Peyer's patch (tissue), 4 donors: ENCODE measurements around the gene DNPH1. TPM values are rescaled to one million over a fixed set of nuclear protein-coding genes. Genes with fewer than 3 reads are reported as not detected.

ENCODE experiments used
- DNase-seq, 3 donors: peaks; one replicate each; pipeline ENCODE4 v3.0.0-alpha.2; 2017 to 2019
- H3K27ac ChIP-seq, 4 donors: fragments of 200-600 bp; sonication (generic); one replicate each; pipeline ENCODE4 v1.5.1; 2016 to 2019
- H3K27me3 ChIP-seq, 2 donors: fragments of 200-600 bp; sonication (generic); one replicate each; pipeline ENCODE4 v1.5.1; 2019
- H3K36me3 ChIP-seq, 3 donors: fragments of 200-600 bp; sonication (generic); one replicate each; pipeline ENCODE4 v1.5.1; 2016 to 2019
- H3K4me1 ChIP-seq, 4 donors: fragments of 200-600 bp; sonication (generic); one replicate each; pipeline ENCODE4 v1.5.1; 2016 to 2019
- H3K4me3 ChIP-seq, 4 donors: fragments of 200-600 bp; sonication (generic); 1 replicate in 3 of 4; 2 replicates in 1 of 4; pipeline ENCODE4 v1.5.1; 2016 to 2019; ENCODE audit warnings: mild to moderate bottlenecking in 1 of 4
- H3K9me3 ChIP-seq, 4 donors: fragments of 200-600 bp; sonication (generic); one replicate each; pipeline ENCODE4 v1.5.1; 2016 to 2019; ENCODE audit warnings: mild to moderate bottlenecking in 1 of 4
- POLR2A ChIP-seq, 2 donors: fragments of 450-650 bp; IDR thresholded peaks; one replicate each; pipeline ENCODE4 v1.5.1; 2017; ENCODE audit warnings: antibody characterized with exemption in 2 of 2, mild to moderate bottlenecking in 2 of 2, moderate library complexity in 2 of 2
- total RNA-seq, 4 donors: library from RNA; depleted of rRNA; stranded (reverse); fragments of >200 nt; gene quantifications; one replicate each; pipeline ENCODE4 v1.1.0, GENCODE V29; 2016
- TF ChIP-seq, protein P1 (sequence below), 6 experiments: fragments of 450-650 bp in 4 of 6; fragments of 200-600 bp in 2 of 6; sonication (generic) in 1 of 6; IDR thresholded peaks; one replicate each; pipeline ENCODE4 v1.5.1; 2017 to 2019; ENCODE audit warnings: antibody characterized with exemption in 6 of 6, mild to moderate bottlenecking in 3 of 6, moderate library complexity in 1 of 6

Gene DNPH1
- total RNA-seq, 4 donors from 2014 or later: 138 to 304 (median 176) TPM

- TF ChIP-seq, protein P1, sequence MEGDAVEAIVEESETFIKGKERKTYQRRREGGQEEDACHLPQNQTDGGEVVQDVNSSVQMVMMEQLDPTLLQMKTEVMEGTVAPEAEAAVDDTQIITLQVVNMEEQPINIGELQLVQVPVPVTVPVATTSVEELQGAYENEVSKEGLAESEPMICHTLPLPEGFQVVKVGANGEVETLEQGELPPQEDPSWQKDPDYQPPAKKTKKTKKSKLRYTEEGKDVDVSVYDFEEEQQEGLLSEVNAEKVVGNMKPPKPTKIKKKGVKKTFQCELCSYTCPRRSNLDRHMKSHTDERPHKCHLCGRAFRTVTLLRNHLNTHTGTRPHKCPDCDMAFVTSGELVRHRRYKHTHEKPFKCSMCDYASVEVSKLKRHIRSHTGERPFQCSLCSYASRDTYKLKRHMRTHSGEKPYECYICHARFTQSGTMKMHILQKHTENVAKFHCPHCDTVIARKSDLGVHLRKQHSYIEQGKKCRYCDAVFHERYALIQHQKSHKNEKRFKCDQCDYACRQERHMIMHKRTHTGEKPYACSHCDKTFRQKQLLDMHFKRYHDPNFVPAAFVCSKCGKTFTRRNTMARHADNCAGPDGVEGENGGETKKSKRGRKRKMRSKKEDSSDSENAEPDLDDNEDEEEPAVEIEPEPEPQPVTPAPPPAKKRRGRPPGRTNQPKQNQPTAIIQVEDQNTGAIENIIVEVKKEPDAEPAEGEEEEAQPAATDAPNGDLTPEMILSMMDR (IDR thresholded peaks at IDR 0.05): no peak
- peak; percentile 10 to 66 for TF ChIP-seq POLR2A (IDR thresholded peaks at IDR 0.05)
- Histone ChIP-seq H3K36me3 (no peaks in the 10 kb centered on the region), H3K27me3 (no peaks in the 10 kb centered on the region), H3K4me1 (peaks cover 0 to 45% (median 15%) of the 10 kb centered on the region in 4 donors), H3K27ac (peak overlapping the region in 3 of 4 donors; percentile 79 to 94 (median 93)), H3K9me3 (no peaks in the 10 kb centered on the region), H3K4me3 (peak overlapping the region in 3 of 4 donors; percentile 52 to 68 (median 60))
- peak in 2 of 3 donors; percentile 77 to 79 for DNase-seq
Observed at GRCh38 chr6:43276577-43277305, 47.5 kb upstream of the DNPH1 start.

DNA sequence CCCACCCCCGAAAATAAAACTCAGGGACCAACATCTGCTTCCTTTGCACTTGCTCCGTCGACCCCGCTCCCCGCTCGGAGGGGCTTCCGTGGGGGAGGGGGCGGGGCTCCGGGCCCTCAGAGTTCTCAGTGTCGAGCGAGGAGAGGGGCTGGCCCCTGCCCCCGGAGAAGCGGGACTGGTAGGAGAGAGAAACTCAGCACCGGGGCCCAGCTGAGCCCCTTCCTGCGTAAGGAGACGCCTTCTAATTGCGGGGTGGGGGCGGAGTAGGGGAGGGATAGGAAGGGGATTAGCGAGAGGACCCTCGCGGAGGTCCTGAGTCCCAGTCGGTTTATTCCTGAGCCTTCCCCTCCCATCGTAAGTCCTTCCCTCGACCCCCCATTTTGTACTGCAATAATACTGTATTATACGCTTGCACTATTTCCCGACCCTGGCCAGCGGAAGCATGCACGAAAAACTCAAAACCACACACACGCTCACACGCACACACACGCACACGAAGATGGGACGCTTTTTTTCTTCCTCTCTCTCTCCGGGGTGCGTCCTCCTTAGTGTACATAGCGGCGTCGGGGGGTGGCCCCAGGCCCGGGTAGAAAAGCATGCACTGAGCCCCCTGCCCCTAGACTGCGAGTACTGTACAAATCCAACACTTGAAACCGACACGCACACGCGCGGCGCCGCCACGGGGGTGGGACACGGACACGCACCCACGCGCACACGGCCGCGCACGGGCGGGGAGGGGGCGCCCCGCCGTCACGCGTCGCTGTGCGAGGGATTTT lies 46.7 kb upstream of the DNPH1 start:
- Histone ChIP-seq H3K36me3 (no peaks in the 10 kb centered on the region), H3K27me3 (no peaks in the 10 kb centered on the region), H3K27ac (peak overlapping the region; percentile 49 to 94 (median 86)), H3K4me1 (peaks cover 3 to 50% (median 16%) of the 10 kb centered on the region in 4 donors), H3K4me3 (peak overlapping the region; percentile 31 to 68 (median 56)), H3K9me3 (no peaks in the 10 kb centered on the region)
- peak in 1 of 3 donors; percentile 54 for DNase-seq
- TF ChIP-seq POLR2A (IDR thresholded peaks at IDR 0.05): no peak
- TF ChIP-seq, protein P1 (IDR thresholded peaks at IDR 0.05): no peak

GRCh38 chr6:43274916-43275597 lies 45.8 kb upstream of the DNPH1 start:
- TF ChIP-seq, protein P1 (IDR thresholded peaks at IDR 0.05): no peak
- TF ChIP-seq POLR2A (IDR thresholded peaks at IDR 0.05): peak; percentile 19 to 71
- H3K27ac ChIP-seq: peak overlapping the region; percentile 49 to 94 (median 86)

DNA sequence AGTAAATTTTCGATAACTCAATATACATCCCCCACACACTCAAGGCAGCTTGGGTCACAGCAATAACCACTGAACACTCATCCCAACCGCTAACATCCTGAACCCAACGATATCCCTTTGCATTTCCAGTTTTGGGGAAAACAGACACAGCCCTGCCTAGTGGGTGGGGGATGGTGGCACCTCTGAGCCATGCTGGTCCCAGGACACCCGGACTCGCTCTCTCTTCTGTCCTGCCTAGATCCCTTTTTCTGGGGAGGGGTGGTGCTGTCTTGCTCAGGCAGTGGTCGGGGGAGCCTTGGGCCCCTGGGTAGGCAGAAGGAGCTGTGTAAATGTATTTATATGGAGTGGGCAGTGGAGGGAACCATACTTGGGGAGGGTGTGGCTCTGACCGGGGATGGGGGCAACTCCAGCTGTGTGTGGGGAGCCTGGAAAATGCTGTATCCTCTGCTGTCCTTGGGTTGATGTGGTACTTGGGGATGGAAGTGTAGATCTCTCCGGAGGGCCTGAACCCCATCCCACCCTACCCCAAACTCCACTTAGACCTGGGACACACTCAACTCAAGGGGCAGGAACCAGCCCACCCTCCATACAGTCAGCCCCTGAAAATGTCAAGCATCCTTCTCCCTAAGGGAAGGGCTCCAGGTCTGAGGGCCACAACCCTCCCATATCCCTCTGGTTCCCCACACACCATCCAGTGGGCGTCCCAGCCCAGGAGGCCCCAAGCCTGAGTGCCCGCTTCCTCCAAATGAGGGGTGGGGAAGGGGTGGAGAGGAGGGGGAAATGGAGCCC lies 45.0 kb upstream of the DNPH1 start:
- H3K4me1 ChIP-seq: peaks cover 14 to 62% (median 25%) of the 10 kb centered on the region in 4 donors
- peak overlapping the region in 3 of 4 donors; percentile 31 to 68 (median 52) for H3K4me3 ChIP-seq
- no peaks in the 10 kb centered on the region for H3K36me3 ChIP-seq
- peak overlapping the region in 3 of 4 donors; percentile 79 to 94 (median 93) for H3K27ac ChIP-seq
- DNase-seq: peak in 1 of 3 donors; percentile 50
- no peaks in the 10 kb centered on the region for H3K9me3 ChIP-seq
- TF ChIP-seq, protein P1 (IDR thresholded peaks at IDR 0.05): no peak
- TF ChIP-seq POLR2A (IDR thresholded peaks at IDR 0.05): no peak
- no peaks in the 10 kb centered on the region for H3K27me3 ChIP-seq

More at GRCh38 chr6:43274916-43275597, 45.8 kb upstream of the DNPH1 start:
- Histone ChIP-seq H3K4me3 (peak overlapping the region; percentile 31 to 68 (median 56)), H3K9me3 (no peaks in the 10 kb centered on the region), H3K27me3 (no peaks in the 10 kb centered on the region), H3K36me3 (no peaks in the 10 kb centered on the region), H3K4me1 (peaks cover 12 to 57% (median 20%) of the 10 kb centered on the region in 4 donors)
- peak in 2 of 3 donors; percentile 82 to 89 for DNase-seq
